Measurements from ENCODE around the gene CAPN1. TPM values are rescaled to one million over a fixed set of nuclear protein-coding genes. Genes with fewer than 3 reads are reported as not detected.

Gene CAPN1
- total RNA-seq, 1 experiment from 2014 or later, result 175 TPM

DNA sequence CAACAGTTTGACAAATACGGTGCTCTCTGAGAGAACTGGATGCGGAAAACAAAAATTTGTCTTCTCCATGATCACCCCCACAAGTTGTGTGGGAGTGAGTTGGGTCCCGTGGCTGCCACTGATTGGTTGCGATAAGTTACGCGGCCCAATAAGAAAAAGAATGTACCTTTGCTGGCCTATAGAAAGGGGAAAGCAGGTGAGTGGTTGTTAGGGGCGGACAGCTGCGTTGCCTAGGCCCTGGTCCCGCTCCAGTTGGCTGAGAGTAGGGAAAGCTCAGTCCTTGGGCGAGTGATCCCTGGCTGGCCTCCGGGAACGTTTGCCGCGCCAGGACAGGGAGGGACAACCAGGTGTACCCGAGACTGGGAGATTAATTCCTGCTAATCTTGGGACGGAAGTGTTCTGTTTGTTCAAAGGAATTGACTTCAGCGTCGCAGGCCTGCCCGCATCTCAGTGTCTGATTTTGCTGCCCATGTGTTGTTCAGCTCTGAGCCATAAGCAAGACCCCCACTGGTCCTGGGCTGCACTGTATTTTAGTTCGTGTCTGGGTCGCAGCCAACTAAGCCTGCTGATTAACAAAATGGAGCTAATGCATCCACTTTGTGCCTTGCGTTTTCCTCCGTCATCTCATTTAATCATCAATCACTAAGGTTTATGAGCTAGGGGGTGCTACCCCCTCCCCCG lies 46.6 kb upstream of the CAPN1 start:
- peak; percentile 97 for DNase-seq
- no peak overlapping the region for H2BK12ac ChIP-seq (ENCODE audit: insufficient read length, low read depth, low read length)
- TF ChIP-seq, protein P1, sequence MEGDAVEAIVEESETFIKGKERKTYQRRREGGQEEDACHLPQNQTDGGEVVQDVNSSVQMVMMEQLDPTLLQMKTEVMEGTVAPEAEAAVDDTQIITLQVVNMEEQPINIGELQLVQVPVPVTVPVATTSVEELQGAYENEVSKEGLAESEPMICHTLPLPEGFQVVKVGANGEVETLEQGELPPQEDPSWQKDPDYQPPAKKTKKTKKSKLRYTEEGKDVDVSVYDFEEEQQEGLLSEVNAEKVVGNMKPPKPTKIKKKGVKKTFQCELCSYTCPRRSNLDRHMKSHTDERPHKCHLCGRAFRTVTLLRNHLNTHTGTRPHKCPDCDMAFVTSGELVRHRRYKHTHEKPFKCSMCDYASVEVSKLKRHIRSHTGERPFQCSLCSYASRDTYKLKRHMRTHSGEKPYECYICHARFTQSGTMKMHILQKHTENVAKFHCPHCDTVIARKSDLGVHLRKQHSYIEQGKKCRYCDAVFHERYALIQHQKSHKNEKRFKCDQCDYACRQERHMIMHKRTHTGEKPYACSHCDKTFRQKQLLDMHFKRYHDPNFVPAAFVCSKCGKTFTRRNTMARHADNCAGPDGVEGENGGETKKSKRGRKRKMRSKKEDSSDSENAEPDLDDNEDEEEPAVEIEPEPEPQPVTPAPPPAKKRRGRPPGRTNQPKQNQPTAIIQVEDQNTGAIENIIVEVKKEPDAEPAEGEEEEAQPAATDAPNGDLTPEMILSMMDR (conservative IDR thresholded peaks at IDR 0.05), result no peak
- Mint-ChIP-seq H3K27ac (peak overlapping the region; percentile 100), H3K4me3 (peak overlapping the region; percentile 93 to 95), H3K4me1 (peaks cover 19 to 23% of the 10 kb centered on the region in 2 experiments), H3K9me3 (no peaks in the 10 kb centered on the region; a peak in 1 of 5 replicates), H3K27me3 (ENCODE audit: low read depth) (peaks cover 8% of the 10 kb centered on the region), H3K36me3 (ENCODE audit: insufficient read depth in 1 of 3, low read depth in 3 of 3) (peaks cover 5 to 26% (median 26%) of the 10 kb centered on the region in 3 experiments; a peak in 6 of 7 replicates)
- no peaks in the 10 kb centered on the region for H3K79me2 ChIP-seq (ENCODE audit: insufficient read depth, low read length)
- H4K8ac ChIP-seq (replicated peaks; ENCODE audit: insufficient read length, low read depth, low read length), result no peak overlapping the region
- H2BK5ac ChIP-seq (ENCODE audit: insufficient read length, low read length), result peak overlapping the region; percentile 3
- peak overlapping the region; percentile 96 for H3K9ac ChIP-seq (ENCODE audit: extremely low read depth, insufficient read length, low read length)
- peak overlapping the region; percentile 71 for H3K27ac ChIP-seq (ENCODE audit: insufficient read length, low read depth, low read length)
- H3K27me3 ChIP-seq (ENCODE audit: insufficient read depth, low read length), result no peaks in the 10 kb centered on the region
- peaks cover 14% of the 10 kb centered on the region for H3K23me2 ChIP-seq (ENCODE audit: insufficient read length, low read depth, low read length, poor library complexity, severe bottlenecking)
- H3K23ac ChIP-seq (ENCODE audit: insufficient read length, low read depth, low read length), result no peak overlapping the region
- H3T11ph ChIP-seq (ENCODE audit: low read length), result no peak overlapping the region
- no peak overlapping the region for H2AFZ ChIP-seq (ENCODE audit: low read length)
- H3K4ac ChIP-seq (ENCODE audit: low read depth, low read length), result no peak overlapping the region
- peak overlapping the region; percentile 28 for H3K56ac ChIP-seq (ENCODE audit: insufficient read length, low read depth, low read length)
- H4K91ac ChIP-seq (ENCODE audit: insufficient read length, low read depth, low read length), result no peak overlapping the region
- H4K5ac ChIP-seq (ENCODE audit: insufficient read length, low read depth, low read length), result no peak overlapping the region
- H3K18ac ChIP-seq (ENCODE audit: insufficient read length, low read depth, low read length), result peak overlapping the region; percentile 89
- no peak overlapping the region for H2AK5ac ChIP-seq (ENCODE audit: insufficient read length, low read length)
- no peak overlapping the region for H2BK120ac ChIP-seq (ENCODE audit: low read depth, low read length, poor library complexity, severe bottlenecking)
- WGBS (ENCODE audit: extremely low coverage, insufficient read length, low lambda C conversion rate), result no CpG with 5 or more reads among the region's 24 CpGs
- H3K79me1 ChIP-seq (ENCODE audit: insufficient read depth, low read depth, low read length, poor library complexity, severe bottlenecking), result no peaks in the 10 kb centered on the region
- H2BK20ac ChIP-seq (ENCODE audit: low read depth, low read length, poor library complexity, severe bottlenecking), result no peak overlapping the region
- H3K14ac ChIP-seq (ENCODE audit: insufficient read depth, low read length), result peak overlapping the region; percentile 80; the same call in 1 of the 2 replicates
- H3K9me3 ChIP-seq (ENCODE audit: control insufficient read depth, low read depth, low read length), result no peaks in the 10 kb centered on the region
- H2BK15ac ChIP-seq (ENCODE audit: low read depth, low read length), result no peak overlapping the region
- H3K4me1 ChIP-seq (ENCODE audit: insufficient read depth, low read length), result no peaks in the 10 kb centered on the region
- peak overlapping the region; percentile 58 for H3K4me2 ChIP-seq (ENCODE audit: insufficient read depth, insufficient read length, low read length)
- H4K20me1 ChIP-seq (ENCODE audit: control insufficient read depth, insufficient read depth, insufficient read length), result no peaks in the 10 kb centered on the region

Data from H9 (cell line).